ENCODE results near the gene SREBF2.

The SREBF2 gene

DNA sequence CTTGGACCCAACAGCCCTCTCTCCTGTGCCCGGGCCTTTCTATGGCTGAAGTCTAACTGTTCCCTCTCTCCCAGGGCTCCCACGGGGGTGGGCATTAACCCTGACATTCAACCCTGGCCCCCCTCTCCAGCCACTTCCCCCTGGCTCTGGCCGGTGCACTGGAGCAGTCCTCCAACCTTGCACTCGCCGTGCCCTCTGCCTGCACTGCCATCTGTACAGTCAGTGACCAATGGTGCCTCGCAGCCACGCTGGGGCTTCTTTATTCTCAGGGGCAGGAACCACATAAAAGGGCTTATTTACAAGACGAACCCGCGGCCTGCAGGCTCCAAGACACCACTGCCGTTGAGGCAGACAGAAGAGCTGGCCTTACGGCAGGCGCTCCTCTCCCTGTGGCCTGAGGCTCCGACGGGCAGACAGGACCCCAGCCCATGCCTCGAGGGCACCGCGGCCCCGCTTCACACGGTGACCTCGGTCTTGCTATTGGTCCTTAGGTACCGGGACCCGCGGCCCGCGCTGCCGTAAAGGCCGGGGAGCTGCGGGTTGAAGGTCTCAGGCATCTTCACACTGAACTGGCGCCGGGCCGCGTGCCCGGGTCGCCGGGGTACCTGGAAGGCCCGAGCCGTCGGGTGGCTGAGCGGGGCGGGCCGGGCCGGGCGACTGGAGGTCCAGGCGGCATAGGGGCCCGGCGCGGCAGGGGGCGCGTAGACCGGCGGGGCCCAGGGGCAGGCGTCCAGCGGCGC is 76.6 kb downstream of the SREBF2 start:
- DNase-seq: no peak

- peak; percentile 29 for DNase-seq
These were observed 77.4 kb downstream of the SREBF2 start for GRCh38 chr22:41910050-41911000.

DNA sequence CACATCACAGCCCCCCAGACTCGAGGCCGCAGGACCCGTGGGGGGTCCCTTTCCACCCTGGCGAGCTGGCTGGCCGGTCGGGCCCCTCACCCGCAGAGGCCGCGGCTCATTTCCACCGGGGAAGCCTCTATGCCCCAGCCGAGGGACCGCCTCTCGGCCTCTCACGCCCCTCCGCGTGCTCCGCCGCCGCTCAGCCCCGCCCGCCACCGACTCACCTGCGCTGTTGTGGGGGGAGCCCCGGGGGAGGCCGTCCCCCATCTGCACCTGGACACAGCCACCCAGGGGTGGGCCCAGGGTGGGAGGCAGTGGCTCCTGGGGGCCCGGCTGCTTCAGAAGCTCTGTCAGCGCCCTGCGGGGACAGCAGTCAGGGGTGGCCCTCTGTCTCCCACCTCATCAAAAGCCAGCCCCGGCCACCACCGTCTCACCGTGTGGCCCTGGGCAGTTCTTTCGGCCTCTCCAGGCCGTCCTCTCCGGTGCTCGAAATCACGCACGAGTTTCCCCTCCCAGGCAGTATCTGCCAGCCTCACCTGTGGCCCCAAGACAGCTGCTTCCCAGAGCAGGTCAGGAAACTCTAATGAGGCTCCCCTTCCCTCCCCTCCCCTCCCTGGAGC is 78.2 kb downstream of the SREBF2 start:
- DNase-seq: no peak

DNA sequence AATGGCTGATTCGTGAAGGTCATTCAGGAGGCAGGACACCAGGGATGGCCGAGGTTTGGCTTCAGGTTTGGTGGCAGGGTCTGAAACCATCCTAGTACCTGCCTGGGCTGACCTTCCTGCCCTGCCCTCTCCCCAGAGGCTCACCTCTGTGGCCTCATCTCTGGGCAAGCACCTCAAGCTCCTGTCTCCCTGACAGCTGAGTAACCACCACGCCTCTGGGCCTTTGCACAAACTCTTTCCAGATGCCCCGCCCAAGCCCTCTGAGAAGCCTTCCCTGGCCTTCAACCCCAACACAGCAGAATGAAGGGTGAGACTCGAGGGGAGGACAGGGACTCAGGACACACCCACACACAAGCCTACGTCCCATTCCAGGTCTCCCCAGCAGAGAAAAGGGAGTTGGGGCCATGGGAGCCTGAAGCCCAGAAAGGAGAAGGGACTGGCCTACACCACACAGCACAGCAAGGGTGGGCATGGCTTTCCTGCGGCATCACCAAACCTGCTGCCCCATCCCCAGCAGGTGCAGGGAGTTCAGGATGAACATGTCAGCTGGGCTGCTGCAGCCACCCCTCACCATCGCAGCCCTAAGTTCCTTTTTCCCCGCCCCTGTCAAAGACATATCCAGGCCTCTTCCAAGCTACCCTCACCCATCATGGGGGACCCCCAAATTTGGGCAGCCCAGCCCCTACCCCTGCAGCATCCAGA is 79.6 kb downstream of the SREBF2 start:
- no peak for DNase-seq

DNA sequence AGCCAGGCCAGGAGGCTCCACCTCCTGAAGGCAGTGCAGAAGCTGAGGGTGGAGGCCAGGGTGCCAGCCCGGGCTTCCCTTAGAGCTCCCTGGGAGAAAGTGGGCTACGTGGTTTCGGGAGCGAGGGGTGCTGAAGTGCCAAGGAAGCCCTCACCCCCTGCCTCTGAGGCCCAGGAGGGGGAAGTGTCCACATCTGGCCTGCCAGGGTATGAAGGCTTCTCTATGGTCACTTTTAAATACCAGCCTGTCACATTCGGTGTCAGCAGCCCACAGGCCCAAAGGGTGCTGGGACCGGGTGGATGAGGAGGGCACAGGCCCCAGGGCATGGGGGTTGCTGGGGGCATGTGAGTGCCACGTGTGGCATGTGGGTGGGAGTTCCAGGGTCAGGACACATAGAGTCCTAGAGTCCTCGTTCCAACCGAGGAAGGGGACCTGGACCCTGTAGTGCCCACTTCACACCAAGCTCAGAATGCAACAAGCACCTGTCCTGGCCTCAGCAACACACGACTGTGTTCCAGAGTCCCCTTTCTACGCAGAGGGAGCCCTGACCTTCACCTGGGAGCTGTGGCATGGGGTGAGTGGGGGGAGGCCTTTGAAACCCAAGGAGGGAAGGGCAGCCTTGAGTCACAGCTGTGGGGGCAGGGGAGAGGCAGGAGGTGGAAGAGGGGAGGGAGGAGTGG is 80.3 kb downstream of the SREBF2 start:
- no peak for DNase-seq

- no peak for DNase-seq
These were observed 81.1 kb downstream of the SREBF2 start for GRCh38 chr22:41913842-41914534.

DNA sequence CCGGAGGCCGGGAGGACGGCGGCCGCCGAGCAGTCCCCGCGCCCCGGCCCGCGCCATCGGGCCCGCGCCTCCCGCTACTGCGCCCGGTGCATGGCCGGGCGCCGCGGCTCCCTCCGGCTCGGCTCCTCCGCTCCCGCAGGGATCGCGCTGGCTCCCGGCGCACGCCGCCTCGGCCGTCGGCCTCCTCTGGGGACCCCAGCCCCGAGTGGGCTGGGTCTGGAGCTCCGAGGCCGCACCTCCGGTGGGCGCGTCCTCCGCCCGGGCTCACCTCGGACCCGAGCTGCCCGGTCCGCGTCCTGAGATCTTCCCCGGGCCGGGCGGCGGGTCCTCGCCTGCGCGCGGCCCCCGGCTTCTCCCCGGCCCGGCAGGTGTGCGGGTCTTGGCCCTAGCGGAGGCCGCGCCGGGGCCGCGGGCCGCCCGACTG is 81.7 kb downstream of the SREBF2 start:
- DNase-seq: no peak

- no peak for DNase-seq
These were observed 82.3 kb downstream of the SREBF2 start, which contains the start of gene SHISA8 for GRCh38 chr22:41915035-41915785. Gene SHISA8, minus strand, starts transcription at chr22:41915074. Its CDS starts 407 bp downstream, at chr22:41914667.

- DNase-seq: no peak
These were observed 83.0 kb downstream of the SREBF2 start for GRCh38 chr22:41915786-41916493.

- DNase-seq: no peak
These were observed 83.9 kb downstream of the SREBF2 start for GRCh38 chr22:41916745-41917358.

GRCh38 chr22:41917375-41917902 is 84.5 kb downstream of the SREBF2 start:
- DNase-seq: no peak

DNA sequence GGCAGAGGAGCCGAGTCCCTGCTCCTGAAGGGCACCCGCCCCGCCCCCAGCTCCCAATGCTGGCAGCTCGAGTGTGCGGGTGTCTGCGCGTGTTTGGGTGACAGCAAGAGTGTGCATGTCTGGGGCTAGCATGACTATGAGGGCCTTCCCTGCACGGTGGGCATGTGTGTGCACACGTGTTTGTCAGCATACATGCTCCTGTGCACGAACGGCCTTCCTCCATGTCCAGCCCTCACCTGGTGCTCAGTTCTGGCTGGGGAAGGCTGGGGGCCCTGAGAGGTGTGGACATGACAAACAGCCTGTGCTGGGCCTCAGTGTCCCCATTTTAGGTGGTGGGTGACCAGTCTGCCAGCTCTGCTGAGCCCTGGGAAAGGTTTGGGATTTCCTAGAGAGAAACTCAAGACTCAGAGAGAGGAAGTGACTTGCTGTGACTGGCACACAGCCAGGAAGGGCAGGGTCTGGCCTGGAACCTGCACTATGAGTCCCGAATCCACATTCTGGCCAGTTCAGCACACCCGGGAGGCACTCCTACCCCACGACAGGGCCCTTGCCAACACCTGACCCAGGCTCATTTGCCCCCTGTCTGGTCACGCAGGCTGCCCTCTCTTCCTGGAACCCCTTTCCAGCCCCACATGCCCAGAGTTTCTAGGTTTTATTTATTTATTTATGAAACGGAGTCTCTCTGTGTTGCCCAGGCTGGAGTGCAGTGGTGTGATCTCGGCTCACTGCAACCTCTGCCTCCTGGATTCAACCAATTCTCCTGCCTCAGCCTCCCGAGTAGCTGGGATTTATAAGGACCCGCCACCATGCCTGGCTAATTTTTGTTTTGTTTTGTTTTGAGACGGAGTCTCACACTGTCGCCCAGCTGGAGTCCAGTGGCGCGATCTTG is 85.2 kb downstream of the SREBF2 start:
- DNase-seq: peak; percentile 35

- DNase-seq: no peak
These were observed 86.7 kb downstream of the SREBF2 start for GRCh38 chr22:41919357-41920224.

GRCh38 chr22:41920271-41920976 is 87.5 kb downstream of the SREBF2 start:
- DNase-seq: no peak

GRCh38 chr22:41922328-41922727 is 89.4 kb downstream of the SREBF2 start:
- DNase-seq: no peak

DNA sequence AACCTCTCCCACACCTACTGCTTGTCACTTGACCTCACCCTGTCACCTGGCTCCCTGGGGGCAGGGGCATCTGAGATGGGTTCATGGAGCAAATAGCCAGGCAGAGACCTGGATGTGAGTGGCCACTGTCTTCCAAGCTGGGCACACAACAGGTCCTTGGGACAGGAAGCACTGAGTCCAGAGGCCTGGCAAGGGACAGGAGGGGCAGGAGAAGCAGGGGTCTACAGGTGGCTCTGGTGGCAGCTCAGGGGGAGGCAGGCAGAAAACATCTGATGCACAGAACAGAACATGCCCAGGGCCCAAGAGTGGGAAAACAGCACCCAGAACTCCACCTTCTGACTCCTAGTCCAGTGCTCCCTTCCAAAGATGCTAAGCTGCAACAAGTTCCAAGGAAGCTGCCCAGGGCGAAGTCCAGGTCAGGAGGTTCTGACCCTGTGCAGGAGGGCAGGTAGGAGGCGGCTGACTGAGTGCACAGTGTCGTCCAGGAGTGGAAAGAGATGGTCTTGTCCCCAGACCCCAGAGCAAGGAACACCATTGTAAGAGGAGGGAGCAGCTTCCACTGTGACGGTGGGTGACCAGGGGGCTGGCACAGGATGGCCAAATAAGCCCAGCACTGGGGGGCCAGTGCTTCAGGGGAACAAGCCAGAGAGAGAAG is 90.2 kb downstream of the SREBF2 start:
- DNase-seq: no peak

All from NCI-H345 (cell line).